Fibroblast of skin of left quadriceps (primary cell): ENCODE results near the gene TMIGD3.

Experiments
- DNase-seq, 2 experiments: peaks; one replicate each; pipeline ENCODE4 v3.0.0-alpha.2; 2013; ENCODE audit warnings: low read depth in 2 of 2

Gene TMIGD3

GRCh38 chr1:111446967-111447892 is 56.2 kb downstream of the TMIGD3 start:
- DNase-seq, result no peak

- DNase-seq, result no peak
Measured at GRCh38 chr1:111446546-111446945, 56.9 kb downstream of the TMIGD3 start.

- no peak for DNase-seq
Measured at GRCh38 chr1:111444031-111444430, 59.4 kb downstream of the TMIGD3 start.

- no peak for DNase-seq
Measured at GRCh38 chr1:111442457-111442856, 61.0 kb downstream of the TMIGD3 start.

GRCh38 chr1:111441573-111442192 is 61.8 kb downstream of the TMIGD3 start:
- DNase-seq, result no peak

- DNase-seq, result no peak
Measured at GRCh38 chr1:111439461-111440351, 63.7 kb downstream of the TMIGD3 start.

- DNase-seq, result peak; percentile 5 to 14
Measured at GRCh38 chr1:111436726-111437125, 66.7 kb downstream of the TMIGD3 start.
